Mesothelial cell of epicardium (in vitro differentiated cells): ENCODE data around the gene EGLN3. TPM values are rescaled to one million over a fixed set of nuclear protein-coding genes. Genes with fewer than 3 reads are reported as not detected.

Experiments used
- DNase-seq, 2 experiments: peaks; one replicate each; pipeline ENCODE4 v3.0.0; 2021; ENCODE audit warnings: low spot score in 2 of 2; ENCODE audit not compliant: unreplicated experiment in 2 of 2
- H3K27ac Mint-ChIP-seq: 2 replicates; pipeline ENCODE4 v1.8.0; 2021; ENCODE audit warnings: mixed read lengths
- H3K27me3 Mint-ChIP-seq: 2 replicates; pipeline ENCODE4 v1.8.0; 2021; ENCODE audit warnings: low read depth, mixed read lengths
- H3K36me3 Mint-ChIP-seq: 2 replicates; pipeline ENCODE4 v1.8.0; 2021; ENCODE audit warnings: mixed read lengths
- H3K4me1 Mint-ChIP-seq: 2 replicates; pipeline ENCODE4 v1.8.0; 2021; ENCODE audit warnings: mixed read lengths
- H3K4me3 Mint-ChIP-seq: 2 replicates; pipeline ENCODE4 v1.8.0; 2021; ENCODE audit warnings: mild to moderate bottlenecking, moderate library complexity, mixed read lengths
- H3K9me3 Mint-ChIP-seq: 2 replicates; pipeline ENCODE4 v1.8.0; 2021; ENCODE audit warnings: mixed read lengths
- total RNA-seq: library from RNA; stranded (reverse); gene quantifications from 3 replicates; pipeline ENCODE4 v1.2.1, GENCODE V29; 2021
- TF ChIP-seq, protein P1 (sequence below): fragments of 200-600 bp; sonication (generic); IDR thresholded peaks from one replicate; pipeline ENCODE4 v1.5.0; 2021; ENCODE audit warnings: antibody characterized with exemption; ENCODE audit not compliant: unreplicated experiment

EGLN3 gene
- total RNA-seq, 1 donor from 2014 or later: 8.3 TPM

DNA sequence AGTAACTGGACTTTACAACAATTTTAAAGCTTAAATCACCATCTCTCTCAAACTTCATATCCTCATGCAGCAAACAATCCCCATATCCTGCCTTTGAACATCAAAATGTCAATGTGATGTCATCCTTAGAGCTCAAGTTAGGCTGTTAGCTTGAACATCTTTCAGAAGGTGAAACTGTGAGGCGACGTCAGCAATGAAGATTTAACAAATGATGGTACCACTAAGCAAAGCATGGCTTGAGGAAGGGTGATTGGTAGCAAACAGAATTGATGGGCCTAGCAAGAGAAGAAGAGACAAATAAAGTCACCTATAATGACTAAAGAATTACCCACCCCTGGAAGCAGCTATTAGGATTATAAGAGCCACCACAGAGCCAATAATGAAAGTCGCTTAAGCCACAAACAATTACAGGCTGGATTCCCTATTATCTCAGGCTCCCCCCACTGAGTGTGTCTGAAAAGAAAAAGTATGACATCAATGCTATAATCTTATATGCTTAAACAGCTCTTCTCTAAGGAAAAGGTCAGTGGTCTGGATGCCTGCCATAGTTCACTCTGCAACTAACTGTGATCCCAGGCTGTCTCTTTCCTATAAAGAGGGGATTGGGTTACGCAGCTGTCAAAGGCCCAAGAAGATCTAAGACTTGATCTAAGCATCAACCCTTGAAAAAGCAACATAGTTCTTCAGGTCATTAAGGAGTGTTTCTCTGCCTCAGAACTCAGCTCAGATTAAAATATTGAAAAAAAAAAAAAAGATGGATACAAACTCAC is 18.1 kb downstream of the EGLN3 start:
- Mint-ChIP-seq H3K9me3 (no peaks in the 10 kb centered on the region), H3K27ac (peak overlapping the region; percentile 24), H3K4me1 (peaks cover 47% of the 10 kb centered on the region), H3K36me3 (peaks cover 11% of the 10 kb centered on the region), H3K4me3 (no peak overlapping the region), H3K27me3 (no peaks in the 10 kb centered on the region)
- DNase-seq: no peak
- TF ChIP-seq, protein P1, sequence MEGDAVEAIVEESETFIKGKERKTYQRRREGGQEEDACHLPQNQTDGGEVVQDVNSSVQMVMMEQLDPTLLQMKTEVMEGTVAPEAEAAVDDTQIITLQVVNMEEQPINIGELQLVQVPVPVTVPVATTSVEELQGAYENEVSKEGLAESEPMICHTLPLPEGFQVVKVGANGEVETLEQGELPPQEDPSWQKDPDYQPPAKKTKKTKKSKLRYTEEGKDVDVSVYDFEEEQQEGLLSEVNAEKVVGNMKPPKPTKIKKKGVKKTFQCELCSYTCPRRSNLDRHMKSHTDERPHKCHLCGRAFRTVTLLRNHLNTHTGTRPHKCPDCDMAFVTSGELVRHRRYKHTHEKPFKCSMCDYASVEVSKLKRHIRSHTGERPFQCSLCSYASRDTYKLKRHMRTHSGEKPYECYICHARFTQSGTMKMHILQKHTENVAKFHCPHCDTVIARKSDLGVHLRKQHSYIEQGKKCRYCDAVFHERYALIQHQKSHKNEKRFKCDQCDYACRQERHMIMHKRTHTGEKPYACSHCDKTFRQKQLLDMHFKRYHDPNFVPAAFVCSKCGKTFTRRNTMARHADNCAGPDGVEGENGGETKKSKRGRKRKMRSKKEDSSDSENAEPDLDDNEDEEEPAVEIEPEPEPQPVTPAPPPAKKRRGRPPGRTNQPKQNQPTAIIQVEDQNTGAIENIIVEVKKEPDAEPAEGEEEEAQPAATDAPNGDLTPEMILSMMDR: no peak

DNA sequence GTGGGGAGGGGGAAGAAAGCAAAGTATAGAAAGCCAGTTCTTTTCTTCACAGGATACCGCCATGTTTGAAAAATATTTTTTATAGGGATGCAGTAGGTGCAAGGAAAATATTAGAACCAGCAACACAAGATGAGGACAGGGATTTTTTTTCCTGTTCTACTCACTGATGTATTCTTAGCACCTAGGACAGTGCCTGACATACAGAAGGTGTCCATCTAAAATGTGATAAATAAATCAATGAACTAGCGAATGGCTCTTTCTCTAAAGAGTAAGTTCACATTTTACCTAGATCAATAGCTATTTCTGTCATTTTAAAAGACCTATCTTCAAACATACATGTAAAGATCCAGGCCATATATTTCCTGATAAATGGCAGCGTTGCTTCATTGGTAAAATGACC is 18.8 kb downstream of the EGLN3 start:
- Mint-ChIP-seq H3K4me3 (no peak overlapping the region), H3K9me3 (no peaks in the 10 kb centered on the region), H3K36me3 (peaks cover 13% of the 10 kb centered on the region), H3K27me3 (no peaks in the 10 kb centered on the region), H3K4me1 (peaks cover 40% of the 10 kb centered on the region), H3K27ac (no peak overlapping the region)
- TF ChIP-seq, protein P1: no peak
- DNase-seq: no peak

DNA sequence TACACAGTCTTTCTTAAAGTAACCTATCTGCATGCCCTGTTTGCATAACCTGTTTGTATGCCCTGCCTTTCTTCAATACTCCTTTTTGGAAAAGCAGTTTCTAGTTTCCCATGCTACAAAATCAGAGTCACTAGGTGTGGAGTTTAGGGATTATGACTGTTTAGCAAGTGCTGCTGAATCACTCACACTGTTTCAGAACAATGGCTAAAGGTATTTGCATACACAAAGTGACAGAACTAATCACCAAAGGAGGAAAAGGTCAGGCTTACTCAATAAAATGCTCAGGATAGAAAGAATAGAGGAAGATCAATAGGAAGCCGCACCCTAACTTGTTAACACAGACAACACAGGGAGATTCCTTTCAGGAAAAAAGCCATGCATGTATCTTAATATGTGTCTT is 19.4 kb downstream of the EGLN3 start:
- Mint-ChIP-seq H3K36me3 (peaks cover 13% of the 10 kb centered on the region), H3K27ac (no peak overlapping the region), H3K9me3 (no peaks in the 10 kb centered on the region), H3K4me3 (no peak overlapping the region), H3K4me1 (peaks cover 34% of the 10 kb centered on the region), H3K27me3 (no peaks in the 10 kb centered on the region)
- TF ChIP-seq, protein P1: no peak
- no peak for DNase-seq

GRCh38 chr14:33930439-33930838 is 20.4 kb downstream of the EGLN3 start:
- Mint-ChIP-seq H3K9me3 (no peaks in the 10 kb centered on the region), H3K36me3 (peaks cover 13% of the 10 kb centered on the region), H3K27me3 (no peaks in the 10 kb centered on the region), H3K27ac (no peak overlapping the region), H3K4me3 (no peak overlapping the region), H3K4me1 (peaks cover 32% of the 10 kb centered on the region)
- no peak for DNase-seq
- TF ChIP-seq, protein P1: no peak

- no peaks in the 10 kb centered on the region for H3K9me3 Mint-ChIP-seq
- no peaks in the 10 kb centered on the region for H3K27me3 Mint-ChIP-seq
- peaks cover 13% of the 10 kb centered on the region for H3K36me3 Mint-ChIP-seq
- no peak for DNase-seq
- no peak overlapping the region for H3K27ac Mint-ChIP-seq
- peaks cover 32% of the 10 kb centered on the region for H3K4me1 Mint-ChIP-seq
- no peak overlapping the region for H3K4me3 Mint-ChIP-seq
- TF ChIP-seq, protein P1: no peak
Observed at GRCh38 chr14:33929799-33930408, 21.0 kb downstream of the EGLN3 start.
